ENCODE results near the gene SOAT1.
"Not testable (repeated sequence)": the region's sequence is repeated elsewhere in the genome, so short reads cannot be mapped to it uniquely, and the experiment has no call there.

Gene SOAT1

GRCh38 chr1:179361631-179362030 is 68.0 kb downstream of the SOAT1 start:
- peak; percentile 9 for DNase-seq

GRCh38 chr1:179365342-179366092 is 71.9 kb downstream of the SOAT1 start, which contains the start of gene AXDND1:
Gene AXDND1, plus strand, starts transcription at chr1:179365971. Its CDS starts 539 bp downstream, at chr1:179366510.
- DNase-seq, result peak; percentile 91

GRCh38 chr1:179366093-179366800 is 72.7 kb downstream of the SOAT1 start:
- DNase-seq, result peak; percentile 12

- peak; percentile 73 for DNase-seq
Observed at GRCh38 chr1:179369751-179370341, 76.2 kb downstream of the SOAT1 start.

- DNase-seq, result no peak
Observed at GRCh38 chr1:179372160-179372559, 78.6 kb downstream of the SOAT1 start.

- no peak for DNase-seq
Observed at GRCh38 chr1:179376223-179376622, 82.6 kb downstream of the SOAT1 start.

GRCh38 chr1:179380299-179380698 is 86.7 kb downstream of the SOAT1 start:
- no peak for DNase-seq

- DNase-seq, result no peak
Observed at GRCh38 chr1:179384027-179384426, 90.4 kb downstream of the SOAT1 start.

- no peak for DNase-seq
Observed at GRCh38 chr1:179385510-179385909, 91.9 kb downstream of the SOAT1 start.

GRCh38 chr1:179393721-179394120 is 100.1 kb downstream of the SOAT1 start:
- no peak for DNase-seq

GRCh38 chr1:179399399-179399798 is 105.8 kb downstream of the SOAT1 start:
- DNase-seq, result not testable (repeated sequence)
